Uterus (tissue), 2 donors: Measurements from ENCODE around the gene KCNAB2.

Source experiments
- POLR2A ChIP-seq, 2 donors: fragments of 450-650 bp; IDR thresholded peaks; one replicate each; pipeline ENCODE4 v1.6.1; 2016; ENCODE audit warnings: antibody characterized with exemption in 2 of 2, mild to moderate bottlenecking in 1 of 2, moderate library complexity in 1 of 2
- TF ChIP-seq, protein P1 (sequence below), 4 experiments: fragments of 200-600 bp in 2 of 4; fragments of 450-650 bp in 2 of 4; sonication (generic) in 2 of 4; IDR thresholded peaks; one replicate each; pipeline ENCODE4 v1.5.1; 2016 to 2019; ENCODE audit warnings: antibody characterized with exemption in 4 of 4, mild to moderate bottlenecking in 2 of 4, moderate library complexity in 1 of 4

DNA sequence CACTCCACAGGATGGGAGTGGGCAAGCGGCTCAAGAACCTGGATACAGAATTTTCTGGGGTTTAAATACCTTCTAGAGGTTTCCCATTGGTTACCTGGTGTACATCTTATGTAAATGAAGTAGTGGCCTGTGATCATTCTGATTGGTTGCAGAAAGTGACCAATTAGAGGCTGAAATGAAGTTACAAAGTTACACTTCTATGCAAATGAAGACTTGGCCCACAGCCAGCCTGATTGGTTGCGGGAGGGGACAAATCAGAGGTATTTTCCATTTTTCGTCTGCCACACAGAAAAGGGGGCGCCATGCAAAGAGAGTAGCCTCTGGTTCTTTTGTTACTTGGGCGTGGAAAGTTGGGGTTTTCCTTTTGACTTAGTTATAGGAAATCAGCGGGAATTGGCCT, 8.9 kb downstream of the KCNAB2 start:
- TF ChIP-seq, protein P1, sequence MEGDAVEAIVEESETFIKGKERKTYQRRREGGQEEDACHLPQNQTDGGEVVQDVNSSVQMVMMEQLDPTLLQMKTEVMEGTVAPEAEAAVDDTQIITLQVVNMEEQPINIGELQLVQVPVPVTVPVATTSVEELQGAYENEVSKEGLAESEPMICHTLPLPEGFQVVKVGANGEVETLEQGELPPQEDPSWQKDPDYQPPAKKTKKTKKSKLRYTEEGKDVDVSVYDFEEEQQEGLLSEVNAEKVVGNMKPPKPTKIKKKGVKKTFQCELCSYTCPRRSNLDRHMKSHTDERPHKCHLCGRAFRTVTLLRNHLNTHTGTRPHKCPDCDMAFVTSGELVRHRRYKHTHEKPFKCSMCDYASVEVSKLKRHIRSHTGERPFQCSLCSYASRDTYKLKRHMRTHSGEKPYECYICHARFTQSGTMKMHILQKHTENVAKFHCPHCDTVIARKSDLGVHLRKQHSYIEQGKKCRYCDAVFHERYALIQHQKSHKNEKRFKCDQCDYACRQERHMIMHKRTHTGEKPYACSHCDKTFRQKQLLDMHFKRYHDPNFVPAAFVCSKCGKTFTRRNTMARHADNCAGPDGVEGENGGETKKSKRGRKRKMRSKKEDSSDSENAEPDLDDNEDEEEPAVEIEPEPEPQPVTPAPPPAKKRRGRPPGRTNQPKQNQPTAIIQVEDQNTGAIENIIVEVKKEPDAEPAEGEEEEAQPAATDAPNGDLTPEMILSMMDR (IDR thresholded peaks at IDR 0.05), result no peak
- no peak for TF ChIP-seq POLR2A (IDR thresholded peaks at IDR 0.05)
